Adipocyte (in vitro differentiated cells): Measurements from ENCODE around the gene WDR75.
"Not testable (repeated sequence)": the region's sequence is repeated elsewhere in the genome, so short reads cannot be mapped to it uniquely, and the experiment has no call there.

Experiments used
- DNase-seq: peaks from one replicate; pipeline ENCODE4 v3.0.0-alpha.2; 2015; ENCODE audit warnings: low read depth
- H3K27me3 ChIP-seq: replicated peaks from 2 replicates; pipeline ENCODE4 v1.7.0; 2013; ENCODE audit warnings: mild to moderate bottlenecking, low read length, moderate library complexity; ENCODE audit not compliant: control insufficient read depth, insufficient read depth
- H3K36me3 ChIP-seq: 2 replicates; pipeline ENCODE4 v1.7.0; 2013; ENCODE audit warnings: low read length, mild to moderate bottlenecking, moderate library complexity; ENCODE audit not compliant: control insufficient read depth, insufficient read depth, severe bottlenecking
- H3K4me1 ChIP-seq: 2 replicates; pipeline ENCODE4 v1.7.0; 2013; ENCODE audit warnings: mild to moderate bottlenecking, low read length, moderate library complexity; ENCODE audit not compliant: control insufficient read depth, insufficient read depth
- H3K4me3 ChIP-seq: 2 replicates; pipeline ENCODE4 v1.7.0; 2013; ENCODE audit warnings: mild to moderate bottlenecking, low read length, moderate library complexity
- H3K9ac ChIP-seq: 2 replicates; pipeline ENCODE4 v1.7.0; 2013; ENCODE audit warnings: mild to moderate bottlenecking, low read length, moderate library complexity
- H3K9me3 ChIP-seq: 2 replicates; pipeline ENCODE4 v1.7.0; 2013; ENCODE audit warnings: mild to moderate bottlenecking, low read length, moderate library complexity; ENCODE audit not compliant: control insufficient read depth

Gene WDR75

GRCh38 chr2:189477756-189478155, 36.5 kb downstream of the WDR75 start:
- peaks cover 40% of the 10 kb centered on the region for H3K36me3 ChIP-seq
- H3K27me3 ChIP-seq = no peaks in the 10 kb centered on the region
- no peak for DNase-seq
- H3K9ac ChIP-seq = no peak overlapping the region
- no peaks in the 10 kb centered on the region for H3K9me3 ChIP-seq
- no peaks in the 10 kb centered on the region for H3K4me1 ChIP-seq
- no peak overlapping the region for H3K4me3 ChIP-seq

- H3K4me3 ChIP-seq, H3K9ac ChIP-seq, H3K4me1 ChIP-seq, H3K27me3 ChIP-seq, H3K9me3 ChIP-seq, DNase-seq: not testable (repeated sequence)
- peaks cover 34% of the 10 kb centered on the region for H3K36me3 ChIP-seq
Observed at GRCh38 chr2:189478289-189478688, 37.0 kb downstream of the WDR75 start.

GRCh38 chr2:189481071-189481470, 39.8 kb downstream of the WDR75 start:
- Histone ChIP-seq H3K4me3 (no peak overlapping the region), H3K9ac (no peak overlapping the region), H3K9me3 (no peaks in the 10 kb centered on the region), H3K27me3 (no peaks in the 10 kb centered on the region), H3K4me1 (no peaks in the 10 kb centered on the region), H3K36me3 (peaks cover 8% of the 10 kb centered on the region)
- DNase-seq = no peak

DNA sequence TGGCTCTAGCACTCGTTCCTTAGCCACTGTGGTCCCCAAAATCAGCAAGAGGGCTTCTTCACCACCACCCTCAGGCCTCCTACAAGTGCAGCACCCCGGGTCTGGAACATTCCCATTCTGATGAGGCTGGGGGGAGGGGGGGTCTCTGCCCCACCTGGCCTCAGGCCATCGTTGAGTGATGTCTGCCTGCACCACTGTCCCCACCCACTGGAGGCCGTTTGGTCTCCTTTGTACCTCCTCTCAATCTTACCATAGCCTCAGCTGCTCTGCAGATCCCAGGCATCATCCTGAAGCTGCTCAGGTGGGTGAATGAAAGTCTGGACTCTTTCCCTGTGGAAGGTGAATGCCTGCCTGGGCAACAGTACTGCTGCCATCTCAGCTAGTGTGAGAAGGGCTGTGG, 42.3 kb downstream of the WDR75 start:
- Histone ChIP-seq H3K9me3 (no peaks in the 10 kb centered on the region), H3K27me3 (no peaks in the 10 kb centered on the region), H3K4me3 (no peak overlapping the region), H3K9ac (no peak overlapping the region), H3K4me1 (no peaks in the 10 kb centered on the region), H3K36me3 (no peaks in the 10 kb centered on the region)
- DNase-seq = no peak

- Histone ChIP-seq H3K36me3 (no peaks in the 10 kb centered on the region), H3K4me1 (no peaks in the 10 kb centered on the region), H3K4me3 (no peak overlapping the region), H3K9ac (no peak overlapping the region), H3K9me3 (no peaks in the 10 kb centered on the region), H3K27me3 (no peaks in the 10 kb centered on the region)
- no peak for DNase-seq
Observed at GRCh38 chr2:189483980-189484740, 42.9 kb downstream of the WDR75 start.

DNA sequence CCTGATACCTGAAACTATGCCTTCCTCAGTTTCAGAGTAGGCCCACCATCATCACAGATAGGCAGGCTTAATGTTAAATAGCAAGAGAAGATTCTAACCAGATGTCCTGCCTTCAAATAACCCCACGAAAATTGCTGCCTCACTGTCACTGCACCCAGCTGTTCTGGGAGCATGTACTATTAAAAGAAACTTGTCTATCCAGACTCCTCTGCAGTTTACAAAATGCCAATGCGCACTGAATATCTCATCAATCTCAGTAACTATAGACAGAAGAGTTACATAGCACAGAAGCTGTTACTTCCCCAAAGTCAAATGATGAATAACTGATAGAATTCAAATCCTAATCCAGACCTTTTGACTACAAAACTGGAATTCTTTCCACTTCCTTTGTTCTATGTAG, 43.9 kb downstream of the WDR75 start:
- Histone ChIP-seq H3K27me3 (no peaks in the 10 kb centered on the region), H3K4me1 (no peaks in the 10 kb centered on the region), H3K36me3 (no peaks in the 10 kb centered on the region), H3K9ac (no peak overlapping the region), H3K9me3 (no peaks in the 10 kb centered on the region), H3K4me3 (no peak overlapping the region)
- no peak for DNase-seq

DNA sequence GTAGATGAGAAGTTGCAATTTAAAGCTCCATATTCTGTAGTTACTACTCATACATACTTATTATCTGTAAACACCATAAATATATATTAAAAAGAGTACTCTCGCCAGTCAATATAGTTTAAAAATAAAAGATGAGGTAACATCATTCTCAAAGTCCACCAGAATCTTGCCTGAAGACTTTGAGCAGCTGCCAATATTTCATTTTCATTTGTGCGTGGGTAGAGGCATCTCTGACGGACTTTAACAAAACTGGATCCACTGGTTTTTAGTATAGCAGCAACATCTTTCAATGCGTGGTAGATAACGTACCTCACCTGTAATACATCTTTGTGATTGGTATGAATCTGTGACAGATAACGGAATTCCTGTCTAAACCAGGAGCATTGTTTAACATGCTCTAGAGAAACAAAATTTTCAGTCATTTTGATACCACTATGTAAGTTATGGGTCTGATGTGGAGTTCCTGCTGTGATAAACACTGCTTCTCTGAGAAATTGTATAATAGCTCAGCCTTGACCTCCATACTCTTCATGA, 45.0 kb downstream of the WDR75 start:
- Histone ChIP-seq H3K27me3 (no peaks in the 10 kb centered on the region), H3K9me3 (no peaks in the 10 kb centered on the region), H3K9ac (no peak overlapping the region), H3K4me3 (no peak overlapping the region), H3K36me3 (no peaks in the 10 kb centered on the region), H3K4me1 (no peaks in the 10 kb centered on the region)
- DNase-seq = no peak

DNA sequence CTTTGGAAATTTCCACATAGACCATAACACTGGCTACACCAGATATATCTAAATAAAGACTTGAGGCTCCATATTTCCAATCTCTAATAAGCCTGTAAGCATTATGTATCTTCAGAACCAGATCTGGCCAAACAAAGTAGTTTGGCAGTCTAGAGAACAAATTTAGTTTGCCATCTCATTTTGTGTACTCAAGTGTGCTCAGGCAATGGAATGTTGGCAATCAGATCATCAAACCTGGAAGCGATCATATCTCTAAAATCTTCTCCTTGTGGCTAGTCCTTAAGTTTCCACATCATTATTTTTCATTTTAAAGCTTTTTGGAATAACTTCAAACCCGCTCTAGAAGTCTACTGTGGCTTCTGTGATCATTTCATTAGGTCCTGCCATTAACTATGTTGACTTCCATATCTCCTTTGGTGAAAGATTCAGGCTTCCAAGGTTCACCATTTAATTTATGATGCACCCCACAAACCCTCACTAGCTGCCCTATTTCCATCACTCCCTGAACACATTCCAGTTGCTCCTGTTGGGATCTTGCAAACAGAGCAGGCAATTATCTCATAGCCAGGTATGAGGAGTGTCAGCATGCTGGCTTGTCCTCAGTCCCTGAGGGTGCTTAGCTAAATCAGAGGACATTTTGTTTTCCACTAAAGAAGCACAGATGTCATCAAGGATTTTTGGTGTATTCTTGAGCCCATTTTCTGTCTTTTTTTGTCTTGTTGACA, 46.2 kb downstream of the WDR75 start:
- no peak for DNase-seq
- H3K4me1 ChIP-seq = peaks cover 5% of the 10 kb centered on the region
- H3K4me3 ChIP-seq = no peak overlapping the region
- H3K36me3 ChIP-seq = no peaks in the 10 kb centered on the region
- H3K27me3 ChIP-seq = no peaks in the 10 kb centered on the region
- H3K9me3 ChIP-seq = no peaks in the 10 kb centered on the region
- H3K9ac ChIP-seq = no peak overlapping the region

DNA sequence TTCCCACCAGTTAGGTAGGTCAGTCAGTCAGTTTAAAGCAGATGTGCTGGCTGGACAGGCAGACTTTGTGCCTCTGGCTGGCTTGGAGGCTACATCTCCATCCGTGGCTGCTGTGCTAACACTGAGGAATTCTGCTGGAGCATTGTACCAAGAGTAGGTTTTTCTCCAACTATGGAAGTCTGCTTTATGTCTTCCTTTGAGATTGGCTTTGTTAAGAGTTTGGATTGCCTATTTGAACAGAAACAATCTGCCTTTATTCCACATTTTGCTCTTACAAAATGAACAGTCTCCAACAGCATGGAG, 46.7 kb downstream of the WDR75 start:
- peaks cover 10% of the 10 kb centered on the region for H3K4me1 ChIP-seq

DNA sequence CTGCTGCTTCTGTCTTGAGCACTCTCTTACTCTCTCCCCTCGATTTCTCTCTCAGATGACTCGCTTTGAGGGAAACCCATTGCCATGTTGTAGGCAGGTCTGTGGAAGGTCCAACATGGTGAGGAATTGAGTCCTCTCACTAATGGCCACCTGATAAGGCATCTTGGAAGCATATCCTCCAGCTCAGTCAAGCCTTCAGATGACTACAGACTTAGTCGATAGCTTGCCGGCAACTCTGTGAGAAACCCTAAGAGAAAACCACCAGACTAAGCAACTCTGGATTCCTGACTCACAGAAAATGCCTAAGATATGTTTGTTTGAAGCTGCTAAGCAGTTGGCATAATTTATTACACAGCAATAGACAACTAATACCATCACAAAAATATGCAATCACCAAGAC, 51.2 kb downstream of the WDR75 start:
- H3K4me1 ChIP-seq = peaks cover 13% of the 10 kb centered on the region
- H3K4me3 ChIP-seq = no peak overlapping the region
- H3K36me3 ChIP-seq = no peaks in the 10 kb centered on the region
- H3K9me3 ChIP-seq = no peaks in the 10 kb centered on the region
- no peak overlapping the region for H3K9ac ChIP-seq
- DNase-seq = no peak
- no peaks in the 10 kb centered on the region for H3K27me3 ChIP-seq

More for the DNA sequence above, 46.7 kb downstream of the WDR75 start:
- Histone ChIP-seq H3K9me3 (no peaks in the 10 kb centered on the region), H3K36me3 (no peaks in the 10 kb centered on the region), H3K4me3 (no peak overlapping the region), H3K9ac (no peak overlapping the region), H3K27me3 (no peaks in the 10 kb centered on the region)
- no peak for DNase-seq

- Histone ChIP-seq H3K36me3 (no peaks in the 10 kb centered on the region), H3K4me1 (peaks cover under 1% of the 10 kb centered on the region), H3K9me3 (no peaks in the 10 kb centered on the region), H3K4me3 (no peak overlapping the region), H3K27me3 (no peaks in the 10 kb centered on the region), H3K9ac (no peak overlapping the region)
- DNase-seq = peak; percentile 15
Observed at GRCh38 chr2:189498205-189498604, 56.9 kb downstream of the WDR75 start.
